HG03521 (cell line): ENCODE data around the gene MMP10.

ENCODE experiments used
- ATAC-seq: cut with Tn5 transposase; IDR thresholded peaks from one replicate; pipeline ENCODE4 v1.9.1; 2021; ENCODE audit warnings: mild to moderate bottlenecking, moderate library complexity; ENCODE audit not compliant: unreplicated experiment

Gene MMP10

DNA sequence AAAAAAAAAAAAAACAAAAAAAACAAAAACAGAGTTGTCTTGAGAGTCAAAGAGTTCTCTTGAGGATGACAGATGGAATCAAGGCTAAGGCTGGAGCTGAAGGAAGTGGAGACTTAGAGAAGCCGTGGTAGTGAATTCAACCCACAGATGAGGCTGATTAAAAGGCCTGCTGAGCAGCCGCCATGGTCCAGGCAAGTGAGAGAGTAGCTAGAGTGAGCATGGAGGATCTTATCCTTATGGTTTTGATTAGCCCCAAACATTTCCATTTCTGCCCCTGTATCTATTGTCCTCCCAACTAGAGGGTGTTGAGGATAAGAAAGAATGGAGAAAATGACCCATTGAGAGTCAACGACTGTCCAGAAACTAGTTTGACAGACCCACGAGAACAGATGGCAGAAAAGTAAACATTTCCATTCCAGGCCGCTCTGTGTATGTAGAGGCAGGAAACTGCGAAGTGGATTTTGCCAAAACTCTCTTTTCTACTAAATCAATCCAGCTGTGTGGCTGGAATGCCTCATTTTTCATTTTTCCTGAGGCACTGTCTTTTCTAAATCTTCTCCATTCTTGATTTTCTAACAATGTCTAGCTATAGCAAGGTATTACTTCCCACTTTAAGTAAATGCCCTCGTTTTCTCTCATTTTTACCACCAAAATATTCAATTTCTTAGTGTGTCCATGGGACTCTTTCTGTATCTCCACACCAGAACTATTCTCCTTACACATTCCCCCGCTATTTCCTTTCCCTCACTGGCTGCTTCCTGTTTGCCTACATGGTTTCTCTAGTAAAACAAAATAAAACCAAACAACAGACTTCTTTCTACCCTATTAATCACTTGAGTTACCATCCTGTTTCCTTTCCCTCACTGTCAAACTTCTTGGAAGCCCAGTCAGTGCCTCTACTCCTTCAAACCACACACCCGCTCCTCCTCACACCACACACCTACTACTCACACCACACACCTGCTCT, 50.3 kb downstream of the MMP10 start:
- ATAC-seq: no peak

DNA sequence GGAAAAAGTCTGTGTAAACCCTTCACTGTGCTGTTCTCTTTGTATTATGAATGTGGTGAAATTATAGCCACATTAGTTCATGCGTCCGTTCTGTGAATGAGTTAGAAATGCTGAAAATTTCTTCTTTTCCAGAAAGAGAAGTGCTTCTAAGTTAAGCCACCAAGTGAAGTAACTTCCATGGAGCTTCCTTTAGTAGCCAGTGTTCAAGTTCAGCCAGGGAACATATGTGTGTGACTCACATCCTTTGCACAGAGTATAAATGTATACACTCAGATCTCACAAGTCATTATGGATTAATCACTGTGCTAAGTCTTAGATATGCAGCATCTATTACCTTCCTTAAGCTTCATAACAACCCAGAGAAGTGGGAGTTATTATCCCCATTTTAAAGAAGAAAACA, 52.5 kb downstream of the MMP10 start:
- ATAC-seq: no peak

DNA sequence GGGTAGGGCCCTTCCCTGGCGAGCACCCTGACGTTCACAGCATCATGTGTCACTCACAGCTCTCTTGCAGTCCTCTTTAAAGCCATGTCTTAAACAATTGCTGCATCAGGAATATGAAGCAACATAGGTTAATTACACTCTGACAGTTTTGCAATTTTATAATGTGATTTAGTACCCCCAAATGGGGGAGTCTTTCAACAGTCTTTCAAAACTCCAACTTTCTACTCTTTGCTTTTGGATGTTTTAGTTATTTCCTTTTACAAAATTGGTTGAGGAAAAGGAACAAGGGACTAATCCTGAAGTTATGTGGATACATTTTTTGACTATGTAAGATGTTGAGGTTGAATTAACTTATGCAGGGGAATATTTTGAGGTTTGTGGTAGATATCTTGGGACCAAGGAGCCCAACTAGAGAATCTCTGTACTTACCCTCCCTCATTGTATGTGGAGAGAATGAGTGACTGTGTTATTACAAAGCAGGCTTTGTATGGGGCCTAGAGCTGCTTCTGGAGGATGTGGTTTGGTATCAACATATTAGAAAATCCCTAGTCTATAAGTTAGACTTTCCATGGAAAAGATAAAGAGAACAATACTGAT, 55.4 kb downstream of the MMP10 start, which contains the start of gene MMP8:
TSS of gene MMP8 (minus strand) at position 51 of the 597 bp plus-strand sequence. CDS start 99 bp downstream, outside the sequence.
- no peak for ATAC-seq

DNA sequence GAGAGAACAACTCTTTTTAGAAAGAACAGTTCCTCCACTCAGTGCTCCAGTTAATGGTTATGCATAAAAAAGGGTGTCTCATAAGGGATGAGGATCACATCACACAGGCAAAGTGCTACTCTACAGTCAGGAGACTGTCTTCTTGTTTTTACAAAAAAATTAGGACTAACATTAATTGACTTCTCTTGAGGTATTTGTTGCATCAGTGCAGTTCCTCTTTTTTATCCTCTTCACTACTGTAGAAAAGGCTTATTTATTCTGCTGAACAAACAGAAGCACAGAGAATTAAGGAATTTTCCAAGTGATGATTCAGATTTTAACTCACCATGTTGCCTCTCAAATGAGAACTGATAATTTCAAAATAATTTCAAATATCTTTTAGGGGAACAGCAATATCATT, 57.6 kb downstream of the MMP10 start:
- ATAC-seq: no peak
